Measurements from ENCODE around the gene TEDC2.

Gene TEDC2

DNA sequence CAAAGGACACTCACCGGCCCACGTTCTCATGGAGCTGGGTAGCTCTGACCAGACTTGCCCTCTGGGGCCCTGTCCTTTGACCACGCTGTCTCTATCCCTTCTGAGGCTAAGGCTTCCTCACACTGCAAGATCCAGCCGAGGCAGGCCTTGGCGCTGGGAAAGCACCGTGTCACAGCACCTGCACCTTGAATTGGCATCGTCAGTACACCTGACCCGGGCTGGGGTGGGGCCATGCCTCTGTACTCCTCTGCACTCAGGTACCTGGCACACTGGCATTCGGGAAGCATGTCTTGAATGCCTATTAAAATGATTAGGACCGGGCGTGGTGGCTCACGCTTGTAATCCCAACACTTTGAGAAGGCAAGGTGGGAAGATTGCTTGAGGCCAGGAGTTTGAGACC, 21.0 kb downstream of the TEDC2 start:
- no peak for DNase-seq

DNA sequence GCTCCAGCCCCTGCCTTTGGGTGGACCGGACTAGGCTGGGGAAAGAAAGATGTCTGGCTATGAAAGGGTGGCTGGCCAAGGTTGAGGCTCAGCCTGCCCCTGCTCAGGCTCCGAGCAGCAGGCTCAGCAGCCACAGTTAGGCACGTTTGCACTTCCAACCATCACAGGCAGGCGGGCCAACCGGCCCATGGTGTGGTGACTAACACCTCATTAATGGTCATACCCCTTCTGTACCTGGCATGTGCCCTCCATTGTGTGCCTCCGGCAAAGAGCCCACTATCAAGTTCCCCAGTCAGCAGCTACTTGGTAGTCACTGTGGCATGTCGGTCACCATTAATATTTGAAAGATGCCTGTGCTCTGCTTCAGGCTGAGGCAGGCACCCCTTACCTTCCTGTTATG, 21.8 kb downstream of the TEDC2 start:
- no peak for DNase-seq

DNA sequence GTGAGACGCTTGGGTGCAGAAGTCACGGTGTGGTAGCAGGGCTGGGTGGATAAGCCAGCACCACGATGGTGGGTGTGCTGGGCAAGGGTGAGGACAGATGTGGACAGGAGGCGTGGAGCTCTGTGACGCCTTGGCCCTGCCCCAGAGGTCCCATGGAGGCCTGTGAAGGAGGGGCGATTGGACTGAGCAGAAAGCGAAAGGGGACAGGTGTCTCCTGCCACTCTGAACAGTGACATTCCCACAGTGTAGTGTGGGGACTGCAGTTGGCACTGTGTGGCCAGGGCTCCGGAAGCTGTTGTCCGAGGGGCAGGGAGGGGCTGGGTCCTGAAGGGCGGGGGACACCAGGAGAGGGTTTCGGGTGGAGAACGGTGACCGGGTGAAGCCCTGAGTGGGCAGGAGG, 22.3 kb downstream of the TEDC2 start:
- no peak for DNase-seq

DNA sequence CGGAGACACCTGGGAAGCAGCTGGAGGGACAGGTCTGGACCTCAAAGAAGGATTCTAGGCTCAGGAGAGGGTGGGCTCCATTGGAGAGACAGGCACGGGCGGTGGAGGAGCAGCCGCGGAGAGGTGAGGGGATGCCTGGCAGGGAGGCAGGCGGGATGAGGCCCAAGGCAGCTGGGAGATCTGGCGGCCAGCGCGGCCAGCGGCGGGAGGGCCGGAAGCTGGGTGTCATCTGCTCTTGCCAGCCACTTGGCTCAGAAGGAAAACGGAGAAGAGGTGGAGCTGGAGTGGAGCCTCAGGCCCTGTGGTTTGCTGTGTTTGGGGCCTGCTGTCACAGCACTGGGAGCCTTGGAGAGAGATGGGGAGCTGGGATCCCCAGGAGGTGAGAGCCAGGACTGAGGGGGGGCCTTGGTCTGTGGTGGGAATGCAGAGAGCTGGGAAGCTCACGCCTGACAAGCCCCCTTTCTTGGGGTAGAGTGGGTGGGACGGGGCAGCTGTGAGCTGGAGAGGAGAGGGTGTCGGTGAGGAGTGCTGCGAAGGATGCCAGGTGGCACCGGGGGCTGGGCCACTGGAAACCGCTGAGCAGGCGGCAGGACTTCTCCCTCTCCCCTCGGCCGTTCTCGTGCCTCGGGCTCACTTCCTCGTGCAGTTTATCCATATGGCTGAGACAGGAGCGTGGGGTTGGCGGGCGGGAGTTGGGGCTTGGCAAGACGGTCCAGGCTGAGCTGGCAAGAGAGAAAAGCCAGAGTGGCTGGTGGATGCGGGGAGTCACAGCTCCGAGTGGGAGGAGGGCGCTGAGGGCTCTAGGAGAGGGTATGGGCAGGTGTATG, 23.0 kb downstream of the TEDC2 start:
- DNase-seq: no peak

DNA sequence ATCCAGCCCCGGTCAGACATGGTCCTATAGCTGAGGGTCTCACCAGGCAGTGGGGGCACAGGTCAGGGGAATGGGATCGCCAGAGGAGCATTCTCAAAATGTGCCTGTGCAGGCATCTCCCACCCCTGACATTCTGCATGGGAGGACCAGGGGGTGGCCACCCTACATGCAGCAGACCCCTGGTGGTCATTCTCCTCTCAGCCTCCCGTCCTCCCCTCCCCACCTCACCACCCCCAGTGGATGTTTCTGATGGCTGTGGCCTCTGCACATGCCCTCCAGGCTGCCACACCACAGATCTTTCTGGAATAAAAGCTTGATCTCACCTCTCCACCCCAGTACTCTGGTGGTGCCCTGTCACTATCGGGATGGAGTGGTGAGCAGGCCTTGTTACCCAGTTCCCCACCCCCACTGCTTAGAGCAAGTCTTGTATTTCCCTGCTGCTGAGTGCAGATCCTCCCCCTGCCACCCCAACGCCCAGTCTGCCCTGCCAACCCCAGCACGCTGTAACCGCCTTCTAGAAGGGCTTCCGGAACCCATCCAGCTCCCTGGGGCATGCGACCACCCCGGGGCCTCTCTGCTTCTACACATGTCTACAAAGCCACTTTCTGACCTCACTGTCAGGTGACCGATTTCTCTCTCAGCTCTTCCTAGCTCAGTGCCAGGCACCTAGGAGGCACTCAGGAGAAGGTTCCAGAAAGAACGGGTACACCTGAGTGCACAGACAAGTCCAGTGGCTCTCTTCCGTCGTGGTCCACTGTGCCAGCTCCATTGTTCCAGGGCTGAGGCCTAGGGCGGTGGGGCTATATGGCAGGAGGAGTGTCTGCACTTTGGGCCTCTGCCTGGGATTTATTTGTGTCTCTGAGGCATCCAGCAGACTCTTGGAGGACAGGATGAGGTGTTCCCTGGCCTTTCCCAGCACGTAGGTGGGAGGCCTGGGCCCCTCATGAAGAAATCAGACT, 24.3 kb downstream of the TEDC2 start:
- DNase-seq: no peak

DNA sequence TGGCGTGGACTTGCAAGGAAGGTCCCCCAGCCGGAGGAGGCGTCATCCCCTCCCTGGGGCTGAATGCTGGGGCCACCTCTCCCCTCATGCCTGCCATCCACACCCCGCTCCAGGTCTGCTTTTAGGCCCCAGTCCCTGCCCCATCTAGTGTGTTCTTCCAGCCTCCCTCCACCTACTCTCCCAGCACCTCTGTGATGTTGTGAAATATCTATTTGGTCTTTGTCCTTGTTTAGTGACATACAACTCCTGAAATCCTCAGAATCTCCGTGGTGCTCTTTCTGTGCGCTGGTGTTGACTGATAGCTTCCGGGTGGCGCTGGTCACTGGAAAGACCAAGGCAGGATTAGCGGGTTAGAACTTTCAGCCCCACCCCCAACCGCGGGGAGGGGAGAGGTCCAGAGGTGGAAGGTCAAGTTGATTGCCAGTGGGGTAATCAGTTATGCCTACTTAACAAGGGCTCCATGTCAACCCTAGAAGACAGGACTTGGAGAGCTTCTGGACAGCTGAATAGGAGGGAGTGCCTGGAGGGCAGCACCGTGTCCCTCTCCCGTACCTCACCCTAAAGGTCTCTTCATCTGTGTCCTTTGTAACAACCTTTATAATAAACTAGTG, 25.1 kb downstream of the TEDC2 start:
- no peak for DNase-seq

DNA sequence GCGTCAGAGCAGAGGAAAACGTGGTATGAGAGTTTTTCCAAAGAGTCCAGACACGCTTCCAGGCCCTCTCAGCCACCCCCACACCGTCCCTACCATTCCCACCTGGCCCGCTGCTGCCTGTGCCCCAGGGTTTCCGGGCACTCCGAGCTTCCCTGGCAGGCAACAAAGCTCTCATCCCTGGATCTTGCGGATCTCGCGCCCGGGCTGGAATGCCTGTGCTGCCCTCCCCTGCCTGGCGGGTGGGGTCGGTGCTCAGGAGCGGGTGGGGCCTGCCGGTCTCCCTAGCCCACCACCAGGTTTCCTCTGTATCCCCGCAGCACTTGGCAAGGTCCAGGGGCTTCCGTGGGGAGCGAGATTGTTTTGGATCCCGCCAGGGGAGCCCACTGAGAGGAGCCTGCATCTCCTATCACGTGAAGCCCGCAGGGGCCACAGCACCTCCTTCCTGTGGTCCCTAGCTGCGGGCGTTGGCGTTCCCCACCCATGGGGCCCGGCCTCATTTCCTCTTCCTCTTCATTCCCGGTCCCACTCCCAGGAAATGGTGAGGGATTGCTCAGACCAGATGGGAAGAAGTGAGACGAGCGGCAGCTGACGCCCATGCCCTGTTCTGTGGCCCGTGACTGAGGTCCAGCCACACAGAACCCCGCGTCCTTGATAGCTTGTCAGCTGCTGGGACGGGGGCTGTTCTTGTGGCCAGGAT, 26.1 kb downstream of the TEDC2 start:
- DNase-seq: no peak

DNA sequence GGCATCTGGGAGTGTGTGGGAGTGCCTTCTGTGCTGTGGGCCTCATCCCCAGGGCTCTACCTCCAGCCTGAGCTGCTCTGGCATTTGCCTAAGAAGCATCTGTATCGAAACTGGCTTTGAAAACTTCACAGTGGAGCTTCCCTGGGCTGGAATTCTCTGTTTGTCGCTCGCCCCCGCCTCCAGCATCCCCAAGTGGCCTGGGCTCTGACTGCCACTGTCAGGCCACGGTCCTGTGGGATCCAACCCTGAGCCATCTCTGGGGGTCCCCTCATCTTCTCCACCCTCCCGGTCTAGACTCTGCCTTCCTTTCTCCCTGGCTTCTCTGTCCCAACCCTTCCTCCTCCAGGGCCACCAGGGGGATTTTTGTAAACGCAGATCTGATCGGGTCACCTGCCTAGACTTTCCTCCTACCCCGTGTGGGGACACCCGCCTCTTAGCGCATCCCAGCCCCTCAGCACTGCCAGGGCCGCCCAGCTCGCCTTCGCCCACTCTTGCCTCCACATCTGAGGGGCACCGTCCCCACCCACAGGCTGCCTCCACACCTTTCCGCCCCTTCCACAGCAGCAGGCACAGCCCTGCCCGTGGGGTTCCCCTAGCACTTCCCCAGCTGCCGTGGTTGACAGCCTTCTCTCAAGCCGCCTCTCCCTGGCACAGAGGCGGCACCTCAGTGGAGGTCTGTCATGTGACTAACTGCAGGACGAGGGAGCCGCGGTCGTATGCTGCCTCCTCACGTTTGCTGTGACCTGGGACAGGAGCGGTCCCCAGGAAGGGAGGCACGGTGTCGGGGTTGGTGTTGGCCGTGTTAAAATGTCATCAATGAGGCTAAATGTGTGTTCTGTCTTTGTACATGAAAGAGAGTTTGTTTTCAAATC, 27.0 kb downstream of the TEDC2 start:
- peak; percentile 85 for DNase-seq

DNA sequence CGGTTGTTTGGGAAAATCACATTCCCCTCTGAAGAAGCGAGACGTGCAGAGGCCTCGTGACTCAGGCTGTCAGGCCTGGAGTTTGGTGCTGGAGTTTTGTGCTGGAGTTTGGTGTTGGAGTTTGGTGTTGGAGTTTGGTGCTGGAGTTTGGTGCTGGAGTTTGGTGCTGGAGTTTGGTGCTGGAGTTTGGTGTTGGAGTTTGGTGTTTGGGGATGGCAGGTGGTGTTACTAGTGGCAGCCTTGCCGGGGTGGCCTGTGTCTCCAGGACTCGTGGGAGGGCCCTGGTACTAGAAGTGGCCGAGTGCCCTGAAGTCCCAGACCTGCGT, 27.6 kb downstream of the TEDC2 start:
- no peak for DNase-seq

DNA sequence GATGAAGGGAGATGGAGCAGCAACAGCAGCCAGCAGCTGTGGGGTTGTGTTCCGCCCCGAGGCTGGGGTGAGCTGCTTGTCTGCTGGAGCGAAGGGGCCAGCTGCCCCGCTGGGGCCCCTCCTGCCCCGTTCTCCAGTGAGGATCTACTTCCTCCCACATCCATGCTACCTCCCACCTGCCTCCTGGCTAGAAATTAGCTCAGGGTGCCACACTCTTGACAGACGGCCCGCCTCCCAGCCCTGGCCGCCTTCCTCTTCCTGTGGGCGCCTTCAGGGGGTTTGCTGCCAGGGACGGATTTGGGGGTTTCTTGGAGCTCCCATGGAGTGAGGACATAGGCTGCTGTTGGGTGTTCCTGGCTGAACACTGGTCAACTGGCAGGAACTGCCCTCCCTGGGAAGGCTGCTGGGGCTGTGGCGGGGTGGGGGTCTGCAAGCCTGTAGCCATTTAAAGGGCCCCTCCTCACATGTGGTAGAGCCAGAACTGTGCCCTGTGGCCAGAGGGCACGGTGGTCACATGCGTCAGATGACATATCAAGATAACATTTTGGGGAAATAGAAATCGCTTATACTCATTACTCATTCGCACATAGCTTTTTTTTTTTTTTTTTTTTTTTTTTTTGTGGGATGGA, 28.1 kb downstream of the TEDC2 start:
- DNase-seq: no peak

DNA sequence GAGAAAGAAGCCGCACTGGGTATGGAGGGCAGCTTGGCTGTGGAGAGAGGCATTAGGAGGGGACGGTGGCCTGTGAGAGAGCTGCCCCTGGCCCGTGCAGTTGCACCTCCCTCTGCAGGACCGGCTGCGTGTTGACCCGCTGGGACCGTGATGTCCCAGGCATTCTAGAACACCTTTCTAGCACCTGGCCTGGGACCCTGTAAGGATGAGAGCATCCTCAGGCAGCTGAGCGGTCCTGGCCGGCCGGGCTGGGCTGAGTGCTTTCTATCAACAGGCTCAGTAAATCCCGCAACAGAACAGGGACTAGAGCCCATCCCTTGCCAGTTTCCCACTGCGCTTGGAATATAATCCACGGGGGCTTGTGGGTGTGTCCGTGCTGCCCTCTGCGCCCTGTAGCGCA, 29.7 kb downstream of the TEDC2 start:
- no peak for DNase-seq

DNA sequence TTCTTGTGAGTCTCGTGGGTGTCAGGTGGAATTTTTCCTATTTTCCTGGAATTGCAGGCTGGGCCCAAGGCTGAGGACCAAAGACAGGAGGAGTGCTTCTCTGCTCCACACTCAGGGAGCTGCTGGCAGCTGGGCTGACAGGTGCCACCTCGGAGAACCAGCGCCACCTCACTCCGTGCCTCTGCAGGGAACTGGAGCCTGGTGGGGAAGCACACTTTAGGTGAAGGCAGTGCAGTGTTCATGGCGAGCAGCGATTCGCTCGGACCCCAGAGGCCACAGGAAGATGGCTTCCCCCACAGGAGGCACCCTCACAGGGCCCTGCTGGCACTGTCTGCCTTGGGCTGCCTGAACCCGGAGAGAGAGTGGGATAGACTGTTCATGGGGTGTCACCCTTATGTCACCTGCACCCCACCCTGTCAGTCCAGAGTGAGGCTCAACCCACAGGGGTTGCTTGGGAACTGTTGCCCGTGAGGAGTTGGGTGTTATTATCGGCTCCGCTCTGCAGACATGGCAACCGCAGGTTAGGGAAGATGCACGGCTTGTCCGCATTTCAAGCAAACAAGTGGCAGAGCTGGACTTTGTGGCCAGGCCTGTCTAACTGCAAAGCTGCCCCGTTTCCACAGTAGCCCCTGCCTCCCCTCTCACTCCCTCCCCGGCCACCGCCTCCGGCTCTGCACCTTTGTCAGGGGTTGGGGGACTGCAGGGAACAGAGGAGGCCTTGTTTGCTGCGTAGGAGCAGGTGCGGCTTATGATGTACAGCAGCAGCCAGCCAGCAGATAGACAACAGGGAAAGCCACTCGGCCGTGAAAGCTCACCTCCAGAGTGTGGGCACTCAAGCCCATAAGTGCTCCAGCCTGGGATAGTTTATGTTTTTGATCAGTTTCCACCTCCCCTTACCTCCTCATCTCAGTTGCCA, 30.5 kb downstream of the TEDC2 start:
- DNase-seq: no peak

DNA sequence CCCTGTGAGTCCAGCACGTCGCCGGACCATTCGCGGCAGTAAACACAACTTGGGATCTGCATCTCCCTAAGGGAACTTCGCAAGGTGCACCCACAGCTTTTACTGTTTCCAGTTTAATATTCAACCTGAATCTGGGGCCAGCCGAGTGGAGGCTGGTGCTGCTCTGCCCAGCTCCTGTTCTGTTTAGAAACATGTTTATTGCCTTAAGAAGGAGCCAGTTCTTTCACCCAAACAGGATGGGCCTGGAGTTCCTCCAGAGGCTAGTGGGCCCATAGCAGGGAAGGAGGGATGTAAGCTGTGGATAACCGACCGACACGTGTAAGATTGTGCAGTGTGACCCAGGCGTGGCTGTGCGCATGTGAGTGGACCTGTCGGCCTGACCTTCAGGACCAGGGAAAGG, 32.4 kb downstream of the TEDC2 start:
- DNase-seq: no peak

DNA sequence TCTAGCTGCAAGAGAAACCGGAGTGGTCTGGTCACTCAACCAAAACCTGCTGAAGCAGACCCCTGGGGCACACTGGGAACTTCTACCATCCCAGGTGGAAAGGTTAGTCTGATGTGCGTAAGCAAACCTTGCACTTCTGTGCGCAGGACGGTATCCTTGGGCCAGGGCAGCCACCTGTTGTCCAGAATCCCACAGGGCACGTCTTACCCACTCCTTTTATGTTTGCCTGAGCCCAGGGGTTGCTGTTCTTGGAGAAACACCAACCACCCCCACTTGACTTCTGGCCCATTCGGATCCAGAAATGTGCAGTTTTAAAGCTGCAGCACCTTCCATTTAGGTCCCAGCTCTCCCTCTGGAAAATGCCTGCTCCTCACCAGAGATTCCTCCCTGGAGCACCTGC, 33.7 kb downstream of the TEDC2 start:
- DNase-seq: no peak

DNA sequence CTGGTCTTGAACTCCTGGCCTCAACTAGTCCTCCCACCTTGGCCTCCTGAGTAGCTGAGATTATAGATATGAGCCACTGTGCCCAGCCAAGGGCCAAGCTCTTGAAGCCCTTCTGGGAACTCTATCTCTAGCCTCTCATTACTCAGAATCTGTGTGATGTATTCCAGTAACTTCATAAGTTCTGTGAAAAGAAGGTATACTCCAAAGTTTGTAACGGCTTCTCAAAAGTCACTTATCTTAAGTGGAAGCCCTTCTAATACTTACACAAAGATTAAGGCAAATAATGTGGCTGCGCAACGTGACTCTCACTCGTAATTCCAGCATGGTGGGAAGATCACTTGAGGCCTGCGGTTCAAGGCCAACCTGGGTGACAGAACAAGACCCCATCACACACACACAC, 34.7 kb downstream of the TEDC2 start:
- DNase-seq: no peak

DNA sequence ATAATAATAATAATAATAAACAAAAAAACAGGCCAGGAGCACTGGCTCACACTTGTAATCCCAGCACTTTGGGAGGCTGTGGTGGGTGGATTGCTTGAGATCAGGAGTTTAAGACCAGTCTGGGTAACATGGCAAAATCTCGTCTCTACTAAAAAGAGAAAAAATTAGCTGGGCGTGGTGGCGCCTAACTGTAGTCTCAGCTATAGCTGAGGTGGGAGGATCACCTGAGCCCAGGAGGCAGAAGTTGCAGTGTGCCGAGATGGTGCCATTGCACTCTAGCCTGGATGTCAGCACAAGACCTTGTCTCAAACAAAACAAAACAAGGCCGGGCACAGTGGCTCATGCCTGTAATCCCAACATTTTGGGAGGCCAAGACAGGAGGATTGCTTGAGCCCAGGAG, 35.1 kb downstream of the TEDC2 start:
- DNase-seq: no peak

DNA sequence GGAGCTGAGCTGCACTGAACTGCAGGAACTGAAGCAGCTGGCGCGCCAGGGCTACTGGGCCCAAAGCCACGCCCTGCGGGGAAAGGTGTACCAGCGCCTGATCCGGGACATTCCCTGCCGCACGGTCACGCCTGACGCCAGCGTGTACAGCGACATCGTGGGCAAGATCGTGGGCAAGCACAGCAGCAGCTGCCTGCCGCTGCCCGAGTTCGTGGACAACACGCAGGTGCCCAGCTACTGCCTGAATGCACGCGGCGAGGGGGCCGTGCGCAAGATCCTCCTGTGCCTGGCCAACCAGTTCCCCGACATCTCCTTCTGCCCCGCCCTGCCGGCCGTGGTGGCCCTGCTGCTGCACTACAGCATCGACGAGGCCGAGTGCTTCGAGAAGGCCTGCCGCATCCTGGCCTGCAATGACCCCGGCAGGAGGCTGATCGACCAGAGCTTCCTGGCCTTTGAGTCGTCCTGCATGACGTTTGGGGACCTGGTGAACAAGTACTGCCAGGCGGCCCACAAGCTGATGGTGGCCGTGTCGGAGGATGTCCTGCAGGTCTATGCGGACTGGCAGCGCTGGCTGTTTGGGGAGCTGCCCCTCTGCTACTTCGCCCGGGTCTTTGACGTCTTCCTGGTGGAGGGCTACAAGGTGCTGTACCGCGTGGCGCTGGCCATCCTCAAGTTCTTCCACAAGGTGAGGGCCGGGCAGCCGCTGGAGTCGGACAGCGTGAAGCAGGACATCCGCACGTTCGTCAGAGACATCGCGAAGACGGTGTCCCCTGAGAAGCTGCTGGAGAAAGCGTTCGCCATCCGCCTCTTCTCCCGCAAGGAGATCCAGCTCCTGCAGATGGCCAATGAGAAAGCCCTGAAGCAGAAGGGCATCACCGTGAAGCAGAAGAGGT, 36.6 kb downstream of the TEDC2 start:
- DNase-seq: no peak

DNA sequence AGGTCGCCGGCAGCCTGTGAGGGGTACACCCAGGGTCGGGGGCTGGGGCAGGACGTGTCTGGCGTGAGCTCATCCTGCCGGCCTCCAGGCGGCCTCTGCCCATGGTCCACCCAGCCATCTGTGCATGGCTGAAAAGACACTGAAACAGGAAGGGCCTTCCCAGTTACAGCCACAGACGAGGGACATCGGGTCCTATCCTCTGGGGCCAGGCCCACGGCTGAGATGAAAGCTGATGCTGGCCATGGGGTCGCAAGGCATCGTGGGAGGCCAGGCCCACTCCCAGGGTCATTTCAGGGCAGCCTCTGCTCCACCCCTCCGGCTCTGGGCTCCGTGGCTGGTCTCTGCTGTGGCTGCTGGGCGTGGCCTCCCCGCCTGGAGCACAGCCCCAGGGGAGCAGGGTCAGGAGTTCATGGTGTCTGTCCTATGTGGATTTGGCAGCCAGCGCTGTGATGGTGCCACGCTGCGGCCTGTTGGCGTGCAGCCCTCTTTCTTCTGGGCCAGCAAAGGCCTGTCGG, 37.3 kb downstream of the TEDC2 start:
- DNase-seq: no peak
